PC-9 (cell line): ENCODE measurements around the gene CDIP1. TPM values are rescaled to one million over a fixed set of nuclear protein-coding genes. Genes with fewer than 3 reads are reported as not detected.

Source experiments
- BruUV-seq: library from RNA; stranded (reverse); fragments of 400-500 nt; replicated peaks from 2 replicates; lab custom pipeline; 2021; lab: Mats Ljungman, UMichigan
- CTCF ChIA-PET: fragments of 300-600 bp; sonication (Branson Sonifier 250); formaldehyde crosslinking; loops from one replicate; lab custom pipeline; 2022; ENCODE audit warnings: antibody characterized with exemption; lab: Charles Lee
- POLR2A ChIA-PET: fragments of 300-600 bp; sonication (Branson Sonifier 250); formaldehyde crosslinking; loops from one replicate; lab custom pipeline; 2022; ENCODE audit warnings: antibody characterized with exemption; ENCODE audit not compliant: unreplicated experiment; lab: Charles Lee
- DNase-seq, 2 experiments: peaks; one replicate each; pipeline versions ENCODE4 v3.0.0 to v3.0.0-alpha.2; 2015 to 2022; ENCODE audit warnings: mixed read lengths in 1 of 2
- H2AFZ ChIP-seq: fragments of 200-600 bp; sonication (generic); 2 replicates; pipeline ENCODE4 v1.8.1; 2017; ENCODE audit warnings: antibody characterized with exemption
- H3F3A ChIP-seq: fragments of 200-600 bp; sonication (generic); 2 replicates; pipeline ENCODE4 v1.8.1; 2017; ENCODE audit warnings: antibody characterized with exemption, mild to moderate bottlenecking, low read depth; ENCODE audit not compliant: insufficient read depth
- H3K27ac ChIP-seq: fragments of 200-600 bp; sonication (generic); 2 replicates; pipeline ENCODE4 v1.6.1; 2016; ENCODE audit warnings: mixed run types
- H3K27me3 ChIP-seq: fragments of 200-600 bp; sonication (generic); 2 replicates; pipeline ENCODE4 v1.6.1; 2016; ENCODE audit warnings: low read depth, mixed run types; ENCODE audit not compliant: insufficient read depth
- H3K36me3 ChIP-seq: fragments of 200-600 bp; sonication (generic); 2 replicates; pipeline ENCODE4 v1.6.1; 2016; ENCODE audit warnings: low read depth, mixed run types
- H3K4me1 ChIP-seq: fragments of 200-600 bp; sonication (generic); replicated peaks from 2 replicates; pipeline ENCODE4 v1.6.1; 2016; ENCODE audit warnings: mixed run types; ENCODE audit not compliant: insufficient read depth
- H3K4me2 ChIP-seq: fragments of 200-600 bp; sonication (generic); 2 replicates; pipeline ENCODE4 v1.6.1; 2017; ENCODE audit warnings: mixed run types
- H3K4me3 ChIP-seq: fragments of 200-600 bp; sonication (generic); 2 replicates; pipeline ENCODE4 v1.6.1; 2016; ENCODE audit warnings: mixed run types
- H3K79me2 ChIP-seq: fragments of 200-600 bp; sonication (generic); 2 replicates; pipeline ENCODE4 v1.6.1; 2017; ENCODE audit warnings: low read depth, mixed run types
- H3K9me2 ChIP-seq: fragments of 200-600 bp; sonication (generic); 2 replicates; pipeline ENCODE4 v1.8.1; 2017; ENCODE audit warnings: mild to moderate bottlenecking; ENCODE audit not compliant: insufficient read depth
- H3K9me3 ChIP-seq: fragments of 200-600 bp; sonication (generic); 2 replicates; pipeline ENCODE4 v1.8.1; 2016; ENCODE audit warnings: low read depth; ENCODE audit not compliant: insufficient read depth
- H4K20me1 ChIP-seq: fragments of 200-600 bp; sonication (generic); 2 replicates; pipeline ENCODE4 v1.8.1; 2017; ENCODE audit not compliant: insufficient read depth
- EZH2 ChIP-seq: fragments of 200-600 bp; sonication (generic); IDR thresholded peaks from 2 replicates; pipeline ENCODE4 v1.8.0; 2017; ENCODE audit warnings: antibody characterized with exemption, low read depth
- intact Hi-C: fragments of 100-400 bp; cut with micrococcal nuclease; formaldehyde crosslinking; loops from one replicate; pipeline ENCODE4 v1.10.0; 2022; ENCODE audit not compliant: unreplicated experiment
- total RNA-seq: library from RNA; stranded (reverse); gene quantifications from 2 replicates; pipeline ENCODE4 v1.2.3, GENCODE V29; 2021
- TF ChIP-seq, protein P1 (sequence below): fragments of 200-600 bp; sonication (generic); conservative IDR thresholded peaks from 2 replicates; pipeline ENCODE4 v1.6.1; 2017; ENCODE audit warnings: mixed run types, antibody characterized with exemption, mild to moderate bottlenecking, moderate library complexity

The CDIP1 gene
- total RNA-seq, 1 experiment from 2014 or later: 10.7 TPM

DNA sequence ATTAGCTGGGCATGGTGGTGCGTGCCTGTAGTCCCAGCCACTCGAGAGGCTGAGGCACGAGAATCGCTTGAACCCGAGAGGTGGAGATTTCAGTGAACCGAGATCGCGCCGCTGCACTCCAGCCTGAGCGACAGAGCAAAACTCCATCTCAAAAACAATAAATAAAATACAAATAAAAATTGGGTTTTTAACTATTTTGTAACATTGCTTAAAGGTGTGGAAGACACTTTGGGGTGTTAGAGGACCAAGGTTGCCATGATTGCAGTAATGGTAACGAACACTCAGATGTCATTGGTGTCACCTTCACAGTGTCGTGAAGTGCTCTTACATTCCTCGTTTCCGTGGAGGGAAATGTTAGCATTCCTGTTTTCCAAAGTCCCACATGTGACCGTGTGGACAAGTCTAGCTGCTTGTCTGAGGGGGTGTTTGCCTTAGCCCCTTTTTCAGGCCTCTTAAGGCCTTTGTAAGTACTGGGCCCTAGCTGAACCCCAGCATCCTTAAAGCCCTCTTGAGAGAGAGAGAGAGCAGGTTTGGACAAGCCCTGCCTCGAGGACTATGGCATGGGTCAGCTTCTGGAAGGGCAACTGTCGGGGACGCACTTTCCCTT is 26.2 kb upstream of the CDIP1 start:
- no peaks in the 10 kb centered on the region for H3K4me1 ChIP-seq
- intact Hi-C loops: no loop called here
- no TSS peak for BruUV-seq

DNA sequence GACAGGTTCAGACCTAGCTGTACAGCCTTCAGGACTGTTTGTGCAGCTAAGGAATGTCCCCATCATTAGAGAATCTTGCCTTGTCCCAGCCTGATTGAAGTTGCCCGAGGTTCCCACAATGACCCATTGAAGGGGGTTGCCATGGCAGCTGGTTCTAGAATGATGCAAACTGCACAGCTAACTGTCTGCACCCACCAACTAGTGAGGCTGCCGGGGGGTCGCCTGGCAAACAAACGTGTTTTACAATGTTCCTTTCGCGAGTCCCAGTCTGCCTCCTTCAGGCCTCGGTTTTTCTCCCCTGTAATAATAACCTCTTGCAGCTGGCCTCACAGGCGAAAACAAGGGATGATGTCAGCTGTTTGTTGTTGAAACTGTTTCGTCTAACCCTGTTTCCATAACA is 23.0 kb upstream of the CDIP1 start:
- TF ChIP-seq, protein P1, sequence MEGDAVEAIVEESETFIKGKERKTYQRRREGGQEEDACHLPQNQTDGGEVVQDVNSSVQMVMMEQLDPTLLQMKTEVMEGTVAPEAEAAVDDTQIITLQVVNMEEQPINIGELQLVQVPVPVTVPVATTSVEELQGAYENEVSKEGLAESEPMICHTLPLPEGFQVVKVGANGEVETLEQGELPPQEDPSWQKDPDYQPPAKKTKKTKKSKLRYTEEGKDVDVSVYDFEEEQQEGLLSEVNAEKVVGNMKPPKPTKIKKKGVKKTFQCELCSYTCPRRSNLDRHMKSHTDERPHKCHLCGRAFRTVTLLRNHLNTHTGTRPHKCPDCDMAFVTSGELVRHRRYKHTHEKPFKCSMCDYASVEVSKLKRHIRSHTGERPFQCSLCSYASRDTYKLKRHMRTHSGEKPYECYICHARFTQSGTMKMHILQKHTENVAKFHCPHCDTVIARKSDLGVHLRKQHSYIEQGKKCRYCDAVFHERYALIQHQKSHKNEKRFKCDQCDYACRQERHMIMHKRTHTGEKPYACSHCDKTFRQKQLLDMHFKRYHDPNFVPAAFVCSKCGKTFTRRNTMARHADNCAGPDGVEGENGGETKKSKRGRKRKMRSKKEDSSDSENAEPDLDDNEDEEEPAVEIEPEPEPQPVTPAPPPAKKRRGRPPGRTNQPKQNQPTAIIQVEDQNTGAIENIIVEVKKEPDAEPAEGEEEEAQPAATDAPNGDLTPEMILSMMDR: no peak
- no peak for TF ChIP-seq EZH2
- ChIA-PET CTCF (no interaction called here), POLR2A (interaction anchor here (0.6 kb wide), 1 partner anchor 196 kb away, joined by 7 read pairs; no protein-coding TSS in a partner anchor)
- intact Hi-C loops: no loop called here
- H3K4me2 ChIP-seq: no peak overlapping the region
- no TSS peak for BruUV-seq
- no peaks in the 10 kb centered on the region for H3F3A ChIP-seq
- no peak overlapping the region for H2AFZ ChIP-seq
- no peaks in the 10 kb centered on the region for H3K4me1 ChIP-seq
- H3K36me3 ChIP-seq: no peaks in the 10 kb centered on the region
- no peaks in the 10 kb centered on the region for H4K20me1 ChIP-seq
- no peaks in the 10 kb centered on the region for H3K9me2 ChIP-seq
- H3K27me3 ChIP-seq: no peaks in the 10 kb centered on the region
- no peak overlapping the region for H3K27ac ChIP-seq
- H3K4me3 ChIP-seq: no peak overlapping the region
- no peaks in the 10 kb centered on the region for H3K79me2 ChIP-seq
- DNase-seq: no peak
- no peaks in the 10 kb centered on the region for H3K9me3 ChIP-seq

More for the DNA sequence above, 26.2 kb upstream of the CDIP1 start:
- H4K20me1 ChIP-seq: no peaks in the 10 kb centered on the region
- H3F3A ChIP-seq: no peaks in the 10 kb centered on the region
- H3K9me2 ChIP-seq: no peaks in the 10 kb centered on the region
- H3K9me3 ChIP-seq: no peaks in the 10 kb centered on the region
- no peak overlapping the region for H3K4me3 ChIP-seq
- H3K36me3 ChIP-seq: no peaks in the 10 kb centered on the region
- H3K27me3 ChIP-seq: no peaks in the 10 kb centered on the region
- H3K79me2 ChIP-seq: no peaks in the 10 kb centered on the region
- TF ChIP-seq, protein P1: no peak
- no peak for TF ChIP-seq EZH2
- no peak overlapping the region for H3K4me2 ChIP-seq
- POLR2A ChIA-PET: no interaction called here
- no peak for DNase-seq
- H2AFZ ChIP-seq: no peak overlapping the region
- CTCF ChIA-PET: interaction anchor here (0.6 kb wide), 1 partner anchor 87 kb away, joined by 4 read pairs; no protein-coding TSS in a partner anchor
- no peak overlapping the region for H3K27ac ChIP-seq

DNA sequence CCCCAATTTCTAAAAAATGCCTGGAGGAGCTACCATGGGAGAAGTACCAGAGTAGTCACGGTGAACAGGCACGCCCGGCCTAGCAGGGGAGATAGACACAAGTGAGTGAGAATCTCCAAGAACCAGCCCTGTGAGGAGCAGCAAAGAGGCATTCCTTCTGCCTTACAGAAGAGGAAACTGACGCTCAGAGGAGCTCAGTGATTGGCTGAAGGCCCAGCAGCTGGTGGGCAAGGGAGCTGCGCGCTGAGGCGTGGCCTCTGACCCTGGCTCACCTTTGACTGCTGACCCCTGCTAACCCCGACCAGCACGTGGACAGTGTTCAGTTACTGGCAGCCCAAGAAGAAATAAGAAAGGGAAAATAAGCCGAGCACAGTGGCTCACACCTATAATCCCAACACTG is 19.4 kb upstream of the CDIP1 start:
- no peak for TF ChIP-seq EZH2
- TF ChIP-seq, protein P1: no peak
- H4K20me1 ChIP-seq: no peaks in the 10 kb centered on the region
- H3K9me3 ChIP-seq: no peaks in the 10 kb centered on the region
- H3K79me2 ChIP-seq: no peaks in the 10 kb centered on the region
- intact Hi-C loops: no loop called here
- H3K4me3 ChIP-seq: no peak overlapping the region
- ChIA-PET POLR2A (no interaction called here), CTCF (no interaction called here)
- DNase-seq: no peak
- no peak overlapping the region for H3K4me2 ChIP-seq
- peaks cover 11% of the 10 kb centered on the region; the same call in 1 of the 2 replicates for H3K27me3 ChIP-seq
- H2AFZ ChIP-seq: no peak overlapping the region
- H3K4me1 ChIP-seq: no peaks in the 10 kb centered on the region
- no peaks in the 10 kb centered on the region for H3K36me3 ChIP-seq
- no peaks in the 10 kb centered on the region for H3K9me2 ChIP-seq
- no TSS peak for BruUV-seq
- no peaks in the 10 kb centered on the region for H3F3A ChIP-seq
- no peak overlapping the region for H3K27ac ChIP-seq
